Peyer's patch (tissue), 4 donors: Measurements from ENCODE around the gene MICOS13.

Source experiments
- POLR2A ChIP-seq, 2 donors: fragments of 450-650 bp; IDR thresholded peaks; one replicate each; pipeline ENCODE4 v1.5.1; 2017; ENCODE audit warnings: antibody characterized with exemption in 2 of 2, mild to moderate bottlenecking in 2 of 2, moderate library complexity in 2 of 2
- TF ChIP-seq, protein P1 (sequence below), 6 experiments: fragments of 450-650 bp in 4 of 6; fragments of 200-600 bp in 2 of 6; sonication (generic) in 1 of 6; IDR thresholded peaks; one replicate each; pipeline ENCODE4 v1.5.1; 2017 to 2019; ENCODE audit warnings: antibody characterized with exemption in 6 of 6, mild to moderate bottlenecking in 3 of 6, moderate library complexity in 1 of 6

GRCh38 chr19:5676772-5677105 lies 3.6 kb downstream of the MICOS13 start:
- TF ChIP-seq, protein P1, sequence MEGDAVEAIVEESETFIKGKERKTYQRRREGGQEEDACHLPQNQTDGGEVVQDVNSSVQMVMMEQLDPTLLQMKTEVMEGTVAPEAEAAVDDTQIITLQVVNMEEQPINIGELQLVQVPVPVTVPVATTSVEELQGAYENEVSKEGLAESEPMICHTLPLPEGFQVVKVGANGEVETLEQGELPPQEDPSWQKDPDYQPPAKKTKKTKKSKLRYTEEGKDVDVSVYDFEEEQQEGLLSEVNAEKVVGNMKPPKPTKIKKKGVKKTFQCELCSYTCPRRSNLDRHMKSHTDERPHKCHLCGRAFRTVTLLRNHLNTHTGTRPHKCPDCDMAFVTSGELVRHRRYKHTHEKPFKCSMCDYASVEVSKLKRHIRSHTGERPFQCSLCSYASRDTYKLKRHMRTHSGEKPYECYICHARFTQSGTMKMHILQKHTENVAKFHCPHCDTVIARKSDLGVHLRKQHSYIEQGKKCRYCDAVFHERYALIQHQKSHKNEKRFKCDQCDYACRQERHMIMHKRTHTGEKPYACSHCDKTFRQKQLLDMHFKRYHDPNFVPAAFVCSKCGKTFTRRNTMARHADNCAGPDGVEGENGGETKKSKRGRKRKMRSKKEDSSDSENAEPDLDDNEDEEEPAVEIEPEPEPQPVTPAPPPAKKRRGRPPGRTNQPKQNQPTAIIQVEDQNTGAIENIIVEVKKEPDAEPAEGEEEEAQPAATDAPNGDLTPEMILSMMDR (IDR thresholded peaks at IDR 0.05), result no peak
- TF ChIP-seq POLR2A (IDR thresholded peaks at IDR 0.05), result no peak
